Lung microvascular endothelial cell (primary cell): ENCODE results near the gene CCDC116. TPM values are rescaled to one million over a fixed set of nuclear protein-coding genes. Genes with fewer than 3 reads are reported as not detected.
"Not testable (repeated sequence)": the region's sequence is repeated elsewhere in the genome, so short reads cannot be mapped to it uniquely, and the experiment has no call there.

Experiments used
- DNase-seq, 2 donors: peaks; one replicate each; pipeline versions ENCODE4 v3.0.0 to v3.0.0-alpha.2; 2010; ENCODE audit warnings: low read depth in 2 of 2
- total RNA-seq: library from RNA; depleted of rRNA; stranded (reverse); fragments of >200 nt; gene quantifications from 2 replicates; pipeline ENCODE4 v1.2.1, GENCODE V29; 2014

Gene CCDC116, protein sequence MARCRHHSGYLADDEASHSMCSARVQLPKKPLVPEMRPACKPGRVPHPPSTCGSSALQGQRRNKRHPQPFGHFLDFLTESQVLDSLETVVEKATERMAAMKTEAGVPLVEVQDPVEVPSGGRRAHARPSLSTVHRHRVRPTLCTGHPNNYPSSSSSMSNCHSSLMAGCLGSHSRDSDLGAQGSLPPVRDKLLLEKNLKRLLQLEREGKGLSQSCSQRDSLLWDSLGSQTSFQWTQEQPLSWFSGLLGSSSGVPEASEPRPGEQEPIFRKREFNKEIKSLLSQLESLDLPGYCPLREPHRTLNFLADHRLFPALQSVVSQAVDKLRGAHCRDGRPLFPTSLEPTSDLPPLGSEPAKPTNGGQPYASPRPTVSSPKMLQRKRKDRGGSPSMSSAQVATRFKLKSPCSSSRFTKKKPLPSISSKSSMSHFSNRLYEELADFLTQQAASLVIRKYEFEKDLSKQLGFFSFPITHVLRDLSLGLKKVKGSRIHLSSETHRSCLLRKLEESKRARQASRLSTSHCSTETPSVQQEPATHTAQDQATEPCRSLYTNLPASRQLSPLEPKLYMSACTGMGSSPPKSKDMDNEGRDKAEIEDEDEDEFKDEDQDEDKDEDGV
- not detected in 2 replicates for total RNA-seq

DNA sequence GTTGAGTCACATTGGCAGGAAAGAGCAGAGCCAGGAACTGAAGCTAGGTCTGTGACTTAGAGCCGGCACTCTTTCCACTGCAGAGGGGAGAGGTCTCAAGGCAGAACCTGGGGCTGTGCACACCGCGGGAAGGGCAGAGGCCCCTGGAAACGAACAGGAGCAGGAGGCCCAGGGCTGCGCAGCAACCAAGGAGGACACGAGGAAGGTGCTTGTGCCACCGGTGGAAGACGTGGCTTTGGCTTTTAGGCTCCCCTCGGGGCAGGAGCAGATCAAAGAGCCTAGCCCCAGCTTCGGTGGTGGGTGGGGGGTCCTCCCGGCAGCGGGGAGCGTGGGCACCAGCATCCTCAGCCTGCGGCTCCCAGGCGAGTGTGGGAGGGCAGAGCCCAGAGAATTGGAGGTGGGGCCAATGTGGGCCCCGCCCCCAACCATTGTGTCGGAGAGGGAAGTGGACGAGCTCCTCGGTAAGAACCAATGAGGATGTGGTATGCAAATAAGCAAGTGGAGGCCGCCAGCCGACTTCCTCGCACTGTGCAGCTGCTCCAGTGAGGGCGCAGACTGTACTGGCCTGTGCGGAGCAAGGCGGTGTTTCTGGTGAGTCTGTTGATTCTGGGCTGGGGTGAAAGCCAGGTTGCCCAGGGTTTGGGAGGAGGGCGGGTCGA lies at the start of gene CCDC116:
CCDC116 (plus strand) TSS at position 524 of the 659 bp plus-strand sequence. CDS start 422 bp downstream, outside the sequence.
- peak in 1 of 2 donors; percentile 27 for DNase-seq

DNA sequence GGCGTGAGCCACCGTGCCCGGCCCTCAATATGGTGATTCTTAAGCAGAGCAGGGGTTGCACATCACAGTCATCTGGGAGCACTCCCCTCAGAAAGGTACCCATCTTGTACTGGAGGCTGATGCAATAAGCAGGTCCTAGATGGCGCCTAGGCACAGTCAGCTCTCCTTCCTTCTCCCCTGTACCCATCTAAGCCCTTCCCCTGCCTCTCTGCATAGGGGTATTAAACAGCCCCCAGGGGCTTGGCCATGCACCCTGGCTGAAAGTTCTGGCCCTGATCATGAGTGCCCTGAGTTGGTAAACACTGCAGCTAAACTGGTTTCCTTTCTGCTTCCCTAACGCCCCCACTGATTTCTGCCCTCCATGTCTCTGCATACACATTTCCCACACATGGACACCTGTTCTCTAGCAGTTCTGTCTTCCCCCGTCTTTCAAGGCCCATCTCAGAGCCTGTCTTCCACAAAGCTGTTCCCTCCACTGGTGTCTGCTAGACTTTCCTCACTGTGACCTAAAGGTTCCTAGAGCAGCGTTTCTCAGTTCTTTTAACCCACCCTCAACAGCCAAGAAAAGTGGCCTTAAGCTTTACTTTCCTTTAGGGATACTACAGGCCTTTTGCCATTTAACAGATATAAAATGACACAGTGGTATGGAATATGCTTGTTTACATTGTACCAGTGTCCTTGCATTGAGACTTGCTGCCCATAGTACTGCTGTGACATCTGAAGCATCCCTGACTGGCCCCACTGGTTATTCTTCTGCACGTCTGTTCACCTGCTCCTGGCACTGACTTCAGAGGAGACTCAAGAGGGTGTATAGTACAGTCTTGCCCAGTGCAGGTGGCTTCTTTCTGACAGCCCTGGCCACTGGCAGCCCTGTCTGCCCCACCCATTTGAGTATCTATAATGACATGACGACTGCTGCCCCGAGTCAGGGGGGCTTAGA lies 49.5 kb upstream of the CCDC116 start:
- DNase-seq = no peak

DNA sequence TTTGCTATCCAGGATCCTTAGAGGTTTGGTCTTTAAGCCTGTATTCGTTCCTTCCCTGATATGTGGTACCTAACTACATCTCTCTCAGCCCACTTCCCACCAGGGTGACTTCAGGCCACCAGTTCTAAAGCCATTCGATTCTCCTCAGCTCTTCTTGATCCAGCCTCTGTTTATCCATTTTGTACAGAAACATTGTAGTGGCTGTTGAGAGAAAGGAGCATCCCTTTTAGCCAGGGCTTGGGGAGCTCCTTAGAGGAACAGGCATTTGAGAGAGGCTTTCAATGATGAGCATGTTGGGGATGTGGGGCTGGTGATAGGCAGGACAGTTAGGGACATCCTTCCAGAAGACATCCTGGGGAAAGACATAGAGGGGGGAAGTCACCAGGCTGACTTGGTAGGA lies 47.2 kb upstream of the CCDC116 start:
- DNase-seq = no peak

DNA sequence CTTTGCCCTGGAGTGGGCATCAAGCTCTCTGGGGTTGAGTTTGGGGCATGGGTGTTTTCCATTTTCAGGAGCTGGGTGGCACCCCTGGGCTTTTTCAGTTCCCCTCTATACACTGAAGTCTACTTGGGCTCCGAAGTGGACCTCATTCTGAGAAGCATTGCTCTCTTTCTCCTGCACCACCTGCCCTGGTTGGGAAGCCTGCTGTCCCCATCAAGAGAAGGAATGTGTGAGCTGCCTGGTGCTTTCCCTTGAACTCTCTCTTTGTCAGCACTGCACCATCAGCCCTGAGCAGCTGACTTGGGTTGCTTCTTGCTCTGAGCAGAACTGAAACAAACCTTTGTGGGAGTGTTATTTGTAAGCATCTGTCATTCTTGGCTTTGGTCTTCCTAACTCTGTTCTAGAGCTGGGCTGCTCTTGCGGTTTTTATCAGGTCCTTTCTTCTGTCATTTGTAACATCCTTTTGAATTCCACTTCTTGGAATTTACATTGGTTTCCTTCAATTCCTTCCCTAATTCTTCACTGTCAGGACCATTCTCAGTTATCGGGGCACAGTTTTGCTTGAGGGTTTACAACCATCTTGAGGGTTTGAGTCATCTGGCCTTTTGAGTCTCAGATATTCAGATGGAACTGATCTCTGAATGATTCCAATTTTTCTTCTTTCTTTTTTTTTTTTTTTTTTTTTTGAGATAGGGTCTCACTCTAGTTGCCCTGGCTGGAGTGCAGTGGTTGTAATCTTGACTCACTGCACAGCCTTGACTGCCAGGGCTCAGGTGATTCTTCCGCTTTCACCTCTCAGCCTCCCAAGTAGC lies 44.6 kb upstream of the CCDC116 start:
- DNase-seq = no peak

DNA sequence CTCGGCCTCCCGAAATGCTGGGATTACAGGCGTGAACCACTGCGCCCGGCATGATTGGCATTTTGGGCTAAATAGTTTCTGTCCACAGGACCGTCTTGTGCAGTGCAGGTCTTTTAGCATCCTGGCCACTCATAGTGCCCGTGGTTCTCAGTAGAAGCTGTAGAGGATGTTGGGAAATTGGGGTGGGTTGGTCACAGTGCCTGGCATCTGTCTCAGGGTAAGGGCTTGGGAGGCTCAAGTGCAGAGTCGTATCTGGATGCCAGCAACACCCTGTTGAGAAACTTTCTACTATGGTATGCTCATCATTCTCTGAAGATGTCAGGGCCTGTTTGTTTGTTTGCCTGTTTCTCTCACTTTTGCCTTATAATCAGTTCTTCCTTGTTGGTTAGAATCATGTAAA lies 43.2 kb upstream of the CCDC116 start:
- no peak for DNase-seq

DNA sequence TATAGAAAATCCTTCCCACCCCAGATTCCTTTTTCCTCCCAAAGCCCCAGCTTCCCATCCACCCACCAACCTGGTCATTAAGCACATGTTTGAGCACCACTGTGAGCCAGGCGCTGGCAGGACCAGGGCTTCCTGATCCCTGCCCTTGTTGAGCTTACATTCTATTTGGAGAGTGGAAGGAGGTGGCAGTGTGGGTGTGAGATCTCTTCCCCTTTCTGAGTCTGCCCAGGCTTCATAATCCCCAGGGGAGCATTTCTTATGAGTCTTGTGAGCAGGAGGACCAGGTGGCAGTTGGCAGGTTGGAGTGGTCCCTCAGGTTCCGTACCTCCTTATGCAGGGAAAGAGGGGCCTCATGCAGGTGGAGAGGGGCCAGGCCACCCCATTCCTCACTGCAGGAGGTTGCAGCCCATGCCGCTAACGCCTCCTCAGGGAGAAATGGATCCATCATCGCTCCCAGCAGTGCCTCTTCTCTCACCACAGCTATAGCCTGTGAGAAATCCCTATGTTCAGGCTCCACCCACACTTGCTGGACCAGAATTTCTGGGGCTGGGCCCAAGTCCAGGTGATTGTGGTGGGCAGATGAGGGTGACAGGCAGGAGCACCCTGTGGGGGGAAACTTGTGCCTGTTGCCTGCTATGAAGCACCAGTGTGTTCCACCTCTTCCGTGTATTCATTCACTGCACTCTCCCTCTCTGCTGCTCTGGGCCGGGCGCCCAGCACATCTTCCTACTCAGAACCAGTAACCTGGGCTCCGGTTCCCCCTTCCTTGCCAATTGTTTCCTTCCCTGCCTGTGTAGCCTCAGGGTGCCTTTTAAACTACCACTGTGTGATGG lies 41.5 kb upstream of the CCDC116 start:
- DNase-seq = peak in 1 of 2 donors; percentile 15

DNA sequence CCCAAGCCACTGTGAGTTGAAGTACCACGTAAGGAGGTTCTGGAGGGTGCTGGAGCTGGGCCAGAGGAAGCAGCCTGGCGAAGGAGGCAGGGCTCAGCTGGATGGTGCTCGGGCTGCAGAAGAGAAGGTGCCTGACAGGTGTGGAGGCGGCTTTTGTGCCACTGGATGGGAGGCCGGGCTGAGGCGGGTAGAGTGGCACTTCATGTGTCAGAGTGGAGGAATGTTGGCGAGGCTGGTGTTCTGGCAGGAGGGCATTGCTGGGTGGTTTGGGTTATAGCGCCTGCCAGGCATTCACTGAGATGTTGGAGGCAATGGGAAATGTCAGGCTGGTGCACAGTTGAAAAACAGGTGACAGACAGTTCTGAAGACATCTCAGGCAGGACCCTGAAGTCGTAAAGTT lies 40.9 kb upstream of the CCDC116 start:
- no peak for DNase-seq

DNA sequence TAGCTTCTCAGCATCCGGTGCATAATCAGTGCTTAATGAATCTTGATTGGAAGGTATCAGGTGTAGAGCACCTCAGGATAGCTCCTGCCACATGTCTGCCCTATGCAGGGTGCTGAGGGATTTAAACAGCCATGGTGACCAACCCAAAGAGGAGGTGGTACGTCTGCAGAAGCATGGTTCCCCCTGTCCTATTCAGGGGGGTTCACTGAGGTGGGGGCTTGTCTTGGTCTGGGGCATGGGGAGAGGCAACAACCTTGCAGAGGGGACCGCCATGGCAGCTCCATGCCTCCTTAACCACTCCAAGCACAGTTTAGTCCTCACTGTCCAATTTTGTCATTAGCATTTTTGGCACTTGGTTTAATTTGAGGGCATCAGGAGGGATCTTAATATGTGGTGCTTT lies 40.1 kb upstream of the CCDC116 start:
- no peak for DNase-seq

DNA sequence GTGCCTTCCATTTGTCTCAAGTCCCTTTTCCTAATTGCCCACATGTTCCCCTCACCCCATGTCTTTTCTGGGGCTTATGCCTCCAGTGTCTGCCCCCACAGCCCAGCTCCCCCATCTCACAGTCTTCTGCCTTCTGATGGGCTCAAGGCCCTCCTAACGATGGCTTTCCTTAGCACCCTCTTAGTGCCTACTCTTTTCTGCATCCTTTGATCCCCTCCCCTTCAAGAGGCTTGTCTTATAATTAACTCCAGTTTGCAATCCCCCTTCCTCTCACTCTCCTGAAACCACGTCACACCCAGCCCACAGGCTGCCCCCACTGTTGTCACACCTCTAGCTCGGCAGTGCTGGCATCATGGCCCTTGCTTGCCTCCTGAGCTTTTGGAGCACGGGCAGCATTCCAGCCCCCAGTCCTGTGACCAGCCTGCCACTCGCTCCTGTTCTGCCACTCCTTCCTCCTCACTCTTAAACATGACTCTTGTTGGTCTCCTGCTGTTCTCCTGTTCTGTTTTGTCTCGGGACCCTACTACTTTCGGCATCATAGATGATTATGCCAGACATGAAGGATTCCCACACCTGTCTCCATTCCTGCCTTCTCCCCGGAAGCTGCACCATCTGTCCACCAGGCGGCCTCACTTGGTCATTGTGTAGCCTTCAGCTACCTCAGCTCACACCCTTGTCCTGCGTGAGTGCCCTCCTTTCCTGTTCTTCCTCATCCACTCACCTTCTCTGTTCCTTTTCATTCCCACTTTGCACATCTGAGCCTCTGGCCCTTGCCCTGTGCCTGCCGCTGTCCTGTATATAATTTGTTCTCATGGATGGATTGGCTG lies 38.9 kb upstream of the CCDC116 start:
- peak in 1 of 2 donors; percentile 20 for DNase-seq

DNA sequence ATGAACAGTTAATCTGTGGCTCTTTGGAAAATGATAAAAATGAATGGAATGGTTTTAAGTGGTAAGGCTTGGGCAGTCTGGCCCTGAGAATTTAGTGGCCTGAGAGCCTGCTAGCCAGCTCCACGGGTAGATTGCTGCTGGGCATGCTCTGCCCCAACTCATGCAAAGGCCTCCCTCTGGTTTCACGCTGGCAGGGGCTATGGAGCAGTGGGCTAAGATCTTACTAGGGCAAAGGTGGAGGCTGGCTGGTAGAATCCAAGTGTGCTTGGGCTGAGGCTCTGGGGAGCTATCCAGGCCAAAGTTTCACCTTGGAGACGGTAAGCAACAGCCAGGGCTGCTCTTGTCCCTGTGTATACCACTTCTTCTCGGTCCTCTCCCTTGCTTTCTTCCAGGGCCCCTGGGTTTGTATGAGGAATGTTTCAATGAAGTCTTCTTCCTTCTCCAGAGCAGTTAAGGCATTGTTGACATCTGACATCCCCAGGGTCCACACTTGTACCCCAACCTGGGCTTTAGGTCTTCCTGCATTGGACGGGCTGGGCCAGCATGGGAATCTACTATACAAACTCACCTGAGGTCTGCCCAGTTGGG lies 37.6 kb upstream of the CCDC116 start:
- DNase-seq = no peak

DNA sequence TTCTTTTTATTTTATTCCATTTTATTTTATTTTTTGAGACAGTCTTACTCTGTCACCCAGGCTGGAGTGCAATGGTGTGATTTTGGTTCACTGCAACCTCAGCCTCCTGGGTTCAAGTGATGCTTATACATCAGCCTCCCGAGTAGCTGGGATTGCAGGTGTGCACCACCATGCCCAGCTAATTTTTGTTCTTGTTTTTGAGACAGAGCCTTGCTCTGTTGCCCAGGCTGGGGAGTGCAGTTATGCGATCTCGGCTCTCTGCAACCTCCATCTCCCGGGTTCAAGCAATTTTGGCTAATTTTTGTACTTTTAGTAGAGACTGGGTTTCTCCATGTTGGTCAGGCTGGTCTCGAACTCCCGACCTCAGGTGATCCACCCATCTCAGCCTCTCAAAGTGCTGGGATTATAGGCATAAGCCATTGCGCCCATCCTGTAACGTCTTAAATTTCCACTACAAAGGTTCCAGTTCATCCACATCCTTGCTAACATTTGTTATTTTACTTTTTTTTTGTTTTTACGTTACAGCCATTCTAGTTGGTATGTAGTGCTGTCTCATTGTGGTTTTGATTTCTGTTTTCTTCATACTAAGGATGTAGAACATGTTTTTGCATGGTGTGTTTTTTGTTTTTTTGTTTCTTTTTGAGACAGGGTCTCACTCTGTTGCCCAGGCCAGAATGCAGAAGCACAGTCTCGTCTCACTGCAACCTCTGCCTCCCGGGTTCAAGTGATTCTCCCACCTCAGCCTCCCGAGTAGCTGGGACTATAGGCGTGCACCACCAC lies 36.0 kb upstream of the CCDC116 start:
- not testable (repeated sequence) for DNase-seq

DNA sequence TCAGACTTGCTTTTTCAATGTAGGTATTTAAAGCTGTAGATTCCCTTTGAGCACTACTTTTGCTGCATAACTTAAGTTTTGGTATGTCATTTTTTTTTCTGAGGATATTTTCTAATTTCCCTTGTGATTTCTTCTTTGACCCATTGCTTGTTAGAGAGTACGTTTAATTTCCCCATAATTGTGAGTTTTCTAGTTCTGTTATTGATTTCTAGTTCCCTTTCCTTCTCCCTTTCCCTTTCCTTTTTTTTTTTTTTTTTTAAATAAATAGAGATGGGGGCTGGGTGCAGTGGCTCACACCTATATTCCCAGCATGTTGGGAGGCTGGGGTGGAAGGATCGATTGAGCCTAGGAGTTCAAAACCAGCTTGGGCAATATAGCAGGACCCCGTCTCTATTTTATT lies 34.3 kb upstream of the CCDC116 start:
- DNase-seq = no peak

DNA sequence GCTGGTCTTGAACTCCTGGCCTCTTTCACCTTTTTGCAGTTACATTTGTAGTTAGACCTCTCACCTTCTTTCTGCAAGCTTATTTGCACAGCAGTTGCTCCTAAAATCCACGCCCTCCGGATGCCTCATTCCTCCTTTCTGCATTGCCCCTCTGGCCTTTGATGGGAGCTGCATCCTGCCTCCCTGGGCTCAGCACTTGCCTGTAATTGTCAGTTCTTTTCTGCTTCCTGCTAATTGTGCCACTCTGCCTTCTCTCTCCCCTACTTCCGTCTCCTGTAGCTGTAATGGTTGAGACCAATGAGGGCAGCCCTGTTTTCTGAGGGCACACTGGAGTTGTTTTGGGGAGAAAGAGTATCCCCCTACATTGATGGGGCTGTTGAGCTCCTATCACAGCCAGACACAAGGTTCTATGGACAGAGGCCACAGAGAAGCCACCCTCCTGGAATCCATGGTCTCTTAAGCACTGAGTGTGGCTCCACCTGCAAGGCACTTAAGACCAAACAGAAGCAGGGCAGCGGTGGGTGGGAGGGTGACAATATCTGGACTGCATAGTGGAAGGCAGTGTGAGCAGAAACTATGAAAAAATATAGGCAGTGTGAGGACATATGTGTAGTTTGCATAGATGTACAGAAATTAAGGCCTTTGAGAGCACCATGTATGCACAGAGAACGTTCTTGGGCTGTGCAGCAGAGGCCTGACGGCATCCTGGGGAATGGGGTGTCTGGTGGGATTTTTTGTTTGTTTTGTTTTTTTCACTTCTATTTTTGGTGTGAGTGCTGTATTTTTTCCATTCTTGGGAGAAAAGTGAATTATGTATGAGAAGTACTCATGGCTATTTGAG lies 33.3 kb upstream of the CCDC116 start:
- DNase-seq = peak in 1 of 2 donors; percentile 42

DNA sequence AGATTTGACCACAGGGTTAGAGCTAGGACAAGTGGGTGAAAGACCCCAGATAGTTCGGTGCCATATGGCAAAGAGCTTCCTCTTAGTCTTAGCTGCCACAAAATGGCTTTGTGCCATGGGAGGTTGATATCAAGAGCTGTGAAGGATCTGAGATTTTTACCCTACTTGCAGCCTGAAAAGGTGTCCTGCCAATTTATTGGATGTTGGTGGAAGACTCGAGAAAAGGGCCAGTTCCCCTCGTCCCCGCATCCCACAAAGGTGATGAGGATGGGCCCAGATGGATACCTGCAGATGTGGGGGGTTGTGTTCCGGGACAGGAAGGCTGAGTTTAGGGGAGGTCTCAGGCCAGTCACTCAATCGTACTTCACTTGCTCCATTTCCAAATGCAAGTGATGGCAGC lies 30.0 kb upstream of the CCDC116 start:
- DNase-seq = no peak

DNA sequence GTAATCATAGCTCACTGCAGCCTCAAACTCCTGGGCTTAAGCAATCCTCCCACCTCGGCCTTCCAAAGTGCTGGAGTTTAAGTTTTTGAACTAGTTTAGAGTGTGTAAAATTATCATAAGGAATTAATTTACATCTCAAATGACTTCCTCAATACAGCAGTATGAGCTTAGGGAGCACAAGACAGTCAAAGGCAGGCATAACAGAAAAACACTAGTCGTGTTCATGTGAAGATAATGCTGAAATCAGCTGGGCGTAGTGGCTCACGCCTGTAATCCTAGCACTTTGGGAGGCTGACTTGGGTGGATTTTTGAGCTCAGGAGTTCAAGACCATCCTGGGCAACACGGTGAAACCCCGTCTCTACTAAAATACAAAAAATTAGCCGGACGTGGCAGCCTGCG lies 28.6 kb upstream of the CCDC116 start:
- no peak for DNase-seq

DNA sequence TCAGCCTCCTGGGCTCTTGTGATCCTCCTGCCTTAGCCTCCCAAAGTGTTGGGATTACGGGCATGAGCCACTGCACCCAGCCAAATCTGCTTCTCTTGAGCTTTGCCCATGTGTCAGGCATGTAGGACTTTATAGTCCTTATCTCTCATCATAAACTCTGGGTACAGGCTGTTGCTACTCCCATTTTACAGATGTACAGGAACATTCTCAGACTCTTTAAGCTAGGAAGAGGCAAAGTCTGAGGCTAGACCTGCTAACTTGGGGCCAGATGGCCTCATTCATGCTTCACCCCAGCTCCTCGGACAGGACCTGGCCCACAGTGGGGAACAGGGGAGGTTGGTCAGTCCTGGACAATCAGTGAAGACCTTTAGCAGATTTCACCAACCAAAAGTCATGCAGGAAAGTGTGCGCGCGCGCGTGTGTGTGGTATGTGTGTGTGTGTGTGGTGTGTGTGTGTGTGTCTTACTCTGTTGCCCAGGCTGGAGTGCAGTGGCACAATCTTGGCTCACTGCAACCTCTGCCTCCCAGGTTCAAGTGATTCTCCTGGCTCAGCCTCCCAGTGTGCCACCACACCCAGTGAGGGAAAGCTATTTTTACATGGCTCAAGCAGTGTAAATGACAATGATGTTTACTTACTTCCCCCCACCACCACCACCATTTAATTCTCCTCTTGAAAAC lies 26.5 kb upstream of the CCDC116 start:
- no peak for DNase-seq
